Activated B cell treated with CpG ODN at 0.5 μM for 24 hours (primary cell): ENCODE data around the gene LTBP2. TPM values are rescaled to one million over a fixed set of nuclear protein-coding genes. Genes with fewer than 3 reads are reported as not detected.

Experiments
- ATAC-seq: fragments of 200-7000 bp; cut with Tn5 transposase; one replicate; pipeline ENCODE4 v1.10.0; 2021; ENCODE audit warnings: low read depth, mild to moderate bottlenecking, moderate library complexity
- CTCF ChIA-PET: fragments of 350-600 bp; sonication (Branson Sonifier 250); formaldehyde crosslinking; loops from one replicate; lab custom pipeline; 2021; ENCODE audit warnings: antibody characterized with exemption; lab: Charles Lee
- POLR2A ChIA-PET: fragments of 350-600 bp; sonication (Branson Sonifier 250); formaldehyde crosslinking; loops from one replicate; lab custom pipeline; 2021; ENCODE audit warnings: antibody characterized with exemption; lab: Charles Lee
- DNase-seq: peaks from one replicate; pipeline ENCODE4 v3.0.0; 2022
- H3K27ac Mint-ChIP-seq: one replicate; pipeline ENCODE4 v1.8.0; 2020; ENCODE audit warnings: mixed read lengths
- H3K27me3 Mint-ChIP-seq: one replicate; pipeline ENCODE4 v1.8.0; 2021; ENCODE audit warnings: mixed read lengths
- H3K36me3 Mint-ChIP-seq: one replicate; pipeline ENCODE4 v1.8.0; 2021; ENCODE audit warnings: low read depth, mixed read lengths
- H3K4me1 Mint-ChIP-seq: one replicate; pipeline ENCODE4 v1.8.0; 2021; ENCODE audit warnings: mixed read lengths
- H3K4me3 Mint-ChIP-seq: one replicate; pipeline ENCODE4 v1.8.0; 2020; ENCODE audit warnings: mild to moderate bottlenecking, mixed read lengths
- H3K9me3 Mint-ChIP-seq: one replicate; pipeline ENCODE4 v1.8.0; 2020; ENCODE audit warnings: mixed read lengths
- CTCF ChIP-seq: fragments of 200-600 bp; IDR thresholded peaks from one replicate; pipeline ENCODE4 v1.8.0; 2022; ENCODE audit warnings: antibody characterized with exemption, mild to moderate bottlenecking
- intact Hi-C: fragments of 100-400 bp; cut with micrococcal nuclease; formaldehyde crosslinking; loops from one replicate; pipeline ENCODE4 v1.15.1; 2024
- total RNA-seq: library from RNA; stranded (reverse); gene quantifications from 2 replicates; pipeline ENCODE4 v1.2.3, GENCODE V29; 2022

LTBP2 gene
- total RNA-seq, 1 donor from 2014 or later: 0.11 TPM

GRCh38 chr14:74552623-74553022 is 59.4 kb downstream of the LTBP2 start:
- H3K27ac Mint-ChIP-seq: no peak overlapping the region
- DNase-seq: no peak
- intact Hi-C loops: no loop called here
- no peaks in the 10 kb centered on the region for H3K36me3 Mint-ChIP-seq
- CTCF ChIA-PET: no interaction called here
- POLR2A ChIA-PET: no interaction called here
- H3K4me1 Mint-ChIP-seq: no peaks in the 10 kb centered on the region
- H3K4me3 Mint-ChIP-seq: no peak overlapping the region
- ATAC-seq: no peak
- no peaks in the 10 kb centered on the region for H3K9me3 Mint-ChIP-seq
- peaks cover 4% of the 10 kb centered on the region for H3K27me3 Mint-ChIP-seq
- no peak for TF ChIP-seq CTCF

GRCh38 chr14:74551431-74552371 is 60.3 kb downstream of the LTBP2 start:
- H3K36me3 Mint-ChIP-seq: no peaks in the 10 kb centered on the region
- H3K4me1 Mint-ChIP-seq: no peaks in the 10 kb centered on the region
- DNase-seq (no peak), ATAC-seq (no peak)
- H3K9me3 Mint-ChIP-seq: no peaks in the 10 kb centered on the region
- intact Hi-C loops: no loop called here
- ChIA-PET CTCF (no interaction called here), POLR2A (no interaction called here)
- H3K27me3 Mint-ChIP-seq: peaks cover 4% of the 10 kb centered on the region
- TF ChIP-seq CTCF: no peak
- no peak overlapping the region for H3K4me3 Mint-ChIP-seq
- no peak overlapping the region for H3K27ac Mint-ChIP-seq

- ChIA-PET CTCF (no interaction called here), POLR2A (no interaction called here)
- no peak for ATAC-seq
- Mint-ChIP-seq H3K4me3 (no peak overlapping the region), H3K4me1 (no peaks in the 10 kb centered on the region), H3K36me3 (no peaks in the 10 kb centered on the region), H3K9me3 (no peaks in the 10 kb centered on the region), H3K27ac (no peak overlapping the region), H3K27me3 (peaks cover 4% of the 10 kb centered on the region)
- no peak for DNase-seq
- intact Hi-C loops: no loop called here
- no peak for TF ChIP-seq CTCF
These were observed 61.0 kb downstream of the LTBP2 start for GRCh38 chr14:74551001-74551400.

DNA sequence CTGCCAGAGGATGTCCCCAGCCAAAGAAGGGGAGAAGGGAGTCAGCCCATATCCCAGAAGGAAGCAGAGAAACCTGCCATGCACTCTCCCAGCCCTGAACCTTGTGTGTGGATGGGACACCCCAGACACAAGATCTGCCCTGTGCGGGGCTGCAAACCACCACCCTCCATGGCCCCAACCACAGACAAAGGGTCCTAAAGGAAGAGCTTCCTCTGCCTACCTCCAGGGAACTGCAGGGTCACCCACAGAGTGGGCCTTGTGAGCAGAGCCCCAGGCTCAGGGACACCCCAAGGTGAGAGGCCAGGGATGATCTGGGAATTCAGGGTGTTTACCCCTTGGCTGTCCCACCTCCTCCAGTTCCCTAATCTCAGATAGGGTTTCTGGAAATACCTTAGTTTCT is 62.0 kb downstream of the LTBP2 start:
- no peak overlapping the region for H3K4me3 Mint-ChIP-seq
- TF ChIP-seq CTCF: no peak
- POLR2A ChIA-PET: no interaction called here
- intact Hi-C loops: no loop called here
- no peak for DNase-seq
- no peaks in the 10 kb centered on the region for H3K4me1 Mint-ChIP-seq
- CTCF ChIA-PET: no interaction called here
- no peak for ATAC-seq
- peaks cover 4% of the 10 kb centered on the region for H3K27me3 Mint-ChIP-seq
- H3K36me3 Mint-ChIP-seq: no peaks in the 10 kb centered on the region
- H3K9me3 Mint-ChIP-seq: no peaks in the 10 kb centered on the region
- H3K27ac Mint-ChIP-seq: no peak overlapping the region

GRCh38 chr14:74549588-74549987 is 62.4 kb downstream of the LTBP2 start:
- Mint-ChIP-seq H3K4me1 (no peaks in the 10 kb centered on the region), H3K4me3 (no peak overlapping the region), H3K36me3 (no peaks in the 10 kb centered on the region), H3K9me3 (no peaks in the 10 kb centered on the region), H3K27ac (no peak overlapping the region), H3K27me3 (peaks cover 4% of the 10 kb centered on the region)
- DNase-seq: no peak
- TF ChIP-seq CTCF: no peak
- intact Hi-C loops: no loop called here
- CTCF ChIA-PET: no interaction called here
- POLR2A ChIA-PET: no interaction called here
- no peak for ATAC-seq
